B cell (primary cell): Measurements from ENCODE around the gene NDUFA13. TPM values are rescaled to one million over a fixed set of nuclear protein-coding genes. Genes with fewer than 3 reads are reported as not detected.
A peak's percentile ranks its signal among the peaks of the same experiment; 100 is the strongest.

Source experiments
- ATAC-seq: fragments of 200-7000 bp; cut with Tn5 transposase; one replicate; pipeline ENCODE4 v1.10.0; 2021; ENCODE audit warnings: low read depth, mild to moderate bottlenecking, moderate number of reproducible peaks, moderate library complexity
- CTCF ChIA-PET: fragments of 350-600 bp; sonication (Branson Sonifier 250); formaldehyde crosslinking; loops from one replicate; lab custom pipeline; 2021; ENCODE audit warnings: antibody characterized with exemption, inconsistent platforms; lab: Charles Lee
- POLR2A ChIA-PET: fragments of 350-600 bp; sonication (Branson Sonifier 250); formaldehyde crosslinking; loops from one replicate; lab custom pipeline; 2021; ENCODE audit warnings: antibody characterized with exemption; lab: Charles Lee
- DNase-seq: peaks from one replicate; pipeline ENCODE4 v3.0.0; 2013
- H2AFZ ChIP-seq: 2 replicates; pipeline ENCODE4 v1.6.1; 2012; ENCODE audit warnings: mild to moderate bottlenecking, low read depth, low read length; ENCODE audit not compliant: insufficient read depth, poor library complexity, severe bottlenecking
- H3K27ac ChIP-seq, 2 donors: 1 replicate in 1 of 2; 2 replicates in 1 of 2; pipeline ENCODE4 v1.5.1; 2012 to 2013; ENCODE audit warnings: low read length in 2 of 2, mild to moderate bottlenecking in 2 of 2, moderate library complexity in 1 of 2
- H3K27me3 ChIP-seq, 4 experiments: fragments of 200-600 bp in 1 of 4; sonication (generic) in 1 of 4; replicated peaks in 1 of 4; 1 replicate in 2 of 4; 2 replicates in 2 of 4; pipeline versions ENCODE4 v1.6.1 to v1.7.0; 2013 to 2016; ENCODE audit warnings: low read length in 3 of 4, mild to moderate bottlenecking in 2 of 4, mixed read lengths in 1 of 4, moderate library complexity in 1 of 4; ENCODE audit not compliant: insufficient read depth in 4 of 4, control insufficient read depth in 3 of 4; ENCODE audit errors: control extremely low read depth in 1 of 4
- H3K36me3 ChIP-seq, 2 experiments: replicated peaks in 1 of 2; 1 replicate in 1 of 2; 2 replicates in 1 of 2; pipeline versions ENCODE4 v1.6.1 to v1.7.1; 2013; ENCODE audit warnings: low read length in 1 of 2; ENCODE audit not compliant: insufficient read depth in 2 of 2, control insufficient read depth in 1 of 2; ENCODE audit errors: control extremely low read depth in 1 of 2, extremely low read depth in 1 of 2
- H3K4me1 ChIP-seq, 2 donors: fragments of 200-600 bp in 1 of 2; sonication (generic) in 1 of 2; 1 replicate in 1 of 2; 2 replicates in 1 of 2; pipeline versions ENCODE4 v1.5.1 to v1.6.1; 2013 to 2017; ENCODE audit warnings: low read length in 2 of 2; ENCODE audit not compliant: control insufficient read depth in 2 of 2, insufficient read depth in 2 of 2
- H3K4me2 ChIP-seq: replicated peaks from 2 replicates; pipeline ENCODE3; 2012; ENCODE audit warnings: mild to moderate bottlenecking, low read depth, low read length; ENCODE audit not compliant: poor library complexity, severe bottlenecking
- H3K4me3 ChIP-seq, 5 experiments: fragments of 200-600 bp in 1 of 5; sonication (generic) in 1 of 5; 1 replicate in 3 of 5; 2 replicates in 2 of 5; pipeline versions ENCODE4 v1.5.1 to v1.7.0; 2011 to 2016; ENCODE audit warnings: low read length in 4 of 5, mild to moderate bottlenecking in 4 of 5, low read depth in 2 of 5, control low read depth in 1 of 5, moderate library complexity in 1 of 5; ENCODE audit not compliant: insufficient read depth in 1 of 5; ENCODE audit errors: control extremely low read depth in 1 of 5, extremely low read depth in 1 of 5
- H3K79me2 ChIP-seq: fragments of 200-600 bp; sonication (generic); one replicate; pipeline ENCODE4 v1.6.0; 2016; ENCODE audit warnings: low read length; ENCODE audit not compliant: control insufficient read depth, insufficient read depth
- H3K9ac ChIP-seq: fragments of 200-600 bp; sonication (generic); 2 replicates; pipeline ENCODE4 v1.6.1; 2017; ENCODE audit warnings: mild to moderate bottlenecking, low read length, moderate library complexity
- H3K9me3 ChIP-seq, 3 donors: one replicate each; pipeline versions ENCODE4 v1.6.1 to v1.7.1; 2013; ENCODE audit warnings: low read length in 2 of 3; ENCODE audit not compliant: control insufficient read depth in 2 of 3, insufficient read depth in 1 of 3; ENCODE audit errors: control extremely low read depth in 1 of 3
- H4K20me1 ChIP-seq: 2 replicates; pipeline ENCODE4 v1.6.0; 2012; ENCODE audit warnings: mild to moderate bottlenecking, low read length; ENCODE audit not compliant: insufficient read depth, control insufficient read depth, poor library complexity, severe bottlenecking
- H3K27ac Mint-ChIP-seq: one replicate; pipeline ENCODE4 v1.8.0; 2021; ENCODE audit warnings: mixed read lengths
- H3K27me3 Mint-ChIP-seq: one replicate; pipeline ENCODE4 v1.8.0; 2021; ENCODE audit warnings: mixed read lengths
- H3K4me1 Mint-ChIP-seq: one replicate; pipeline ENCODE4 v1.8.0; 2021; ENCODE audit warnings: mixed read lengths
- H3K4me3 Mint-ChIP-seq: one replicate; pipeline ENCODE4 v1.8.0; 2021; ENCODE audit warnings: mixed read lengths
- H3K9me3 Mint-ChIP-seq: one replicate; pipeline ENCODE4 v1.8.0; 2022; ENCODE audit warnings: mixed read lengths; ENCODE audit not compliant: insufficient read depth
- EZH2 ChIP-seq: IDR thresholded peaks from 2 replicates; pipeline ENCODE4 v1.6.1; 2012; ENCODE audit warnings: borderline replicate concordance, low read depth, mild to moderate bottlenecking, moderate library complexity, low read length; ENCODE audit not compliant: insufficient read depth, poor library complexity, severe bottlenecking
- WGBS: methylation state at CpG from one replicate; pipeline ENCODE4 v1.1.5; 2013; ENCODE audit warnings: missing lambda C conversion rate; ENCODE audit not compliant: insufficient coverage; 5-methylcytosine and 5-hydroxymethylcytosine counted together
- intact Hi-C: fragments of 100-400 bp; cut with micrococcal nuclease; formaldehyde crosslinking; loops from one replicate; pipeline ENCODE4 v1.10.0; 2022
- polyA plus RNA-seq: library from polyadenylated mRNA; depleted of rRNA; stranded (reverse); fragments of >200 nt; gene quantifications from 2 replicates; pipeline ENCODE4 v1.2.3, GENCODE V29; 2012
- total RNA-seq, 2 donors: library from RNA; stranded (reverse); fragments of 120-200 nt in 1 of 2; gene quantifications; 1 replicate in 1 of 2; 2 replicates in 1 of 2; pipeline versions ENCODE4 v1.2.3 to v1.2.4, GENCODE V29; 2013 to 2022
- TF ChIP-seq, protein P1 (sequence below): fragments of 200-600 bp; IDR thresholded peaks from one replicate; pipeline ENCODE4 v1.8.0; 2022; ENCODE audit warnings: antibody characterized with exemption, mild to moderate bottlenecking

NDUFA13 gene
- total and polyA plus RNA-seq, 2 donors (not counting 1 experiment from before 2014, with no cell fraction given), result 188 to 195 TPM

DNA sequence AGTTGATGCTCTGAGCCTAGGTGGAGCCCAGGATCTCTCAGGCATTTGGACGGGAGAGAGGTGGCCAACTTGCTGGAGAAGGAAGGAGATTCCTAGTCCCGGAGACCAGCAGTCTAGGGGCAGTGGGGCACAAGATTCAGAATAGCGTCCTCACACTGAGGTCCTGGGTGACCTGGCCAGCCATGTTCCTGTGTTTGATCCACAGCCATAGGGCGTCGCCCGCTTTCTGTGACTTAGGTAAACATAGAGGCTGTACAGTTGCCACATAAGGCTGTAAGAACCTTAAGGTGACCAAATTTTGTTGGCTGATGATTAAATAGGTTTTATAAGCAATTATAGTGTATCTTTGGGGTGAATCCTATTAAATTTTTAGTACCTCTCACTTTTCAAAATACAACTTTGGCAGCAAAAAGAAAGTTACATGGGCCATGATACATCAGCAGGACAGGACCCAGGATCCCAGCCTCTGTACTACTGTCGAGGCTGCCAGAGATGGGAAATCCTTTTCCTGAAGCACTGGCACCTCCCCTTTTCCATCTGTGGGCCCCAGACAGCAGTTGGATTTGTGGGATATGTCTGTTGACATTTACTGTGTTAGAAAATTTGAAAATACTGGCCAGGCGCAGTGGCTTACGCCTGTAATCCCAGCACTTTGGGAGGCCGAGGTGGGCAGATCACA lies 38.2 kb upstream of the NDUFA13 start:
- ChIA-PET CTCF (interaction anchor here (2.0 to 3.0 kb wide), 2 partner anchors 12 to 73 kb away, joined by 6 to 13 read pairs; partner anchors contain the start of gene GATAD2A), POLR2A (no interaction called here)
- no peaks in the 10 kb centered on the region for H3K9me3 ChIP-seq
- H3K36me3 ChIP-seq, result peaks cover 0 to 37% of the 10 kb centered on the region in 2 experiments
- WGBS, result over 99% methylated on average over 10 of the region's 10 CpGs
- no peaks in the 10 kb centered on the region for H3K27me3 Mint-ChIP-seq
- no peaks in the 10 kb centered on the region for H3K9me3 Mint-ChIP-seq
- ATAC-seq (no peak), DNase-seq (no peak)
- H3K27me3 ChIP-seq, result no peaks in the 10 kb centered on the region
- peaks cover 0 to 22% of the 10 kb centered on the region in 2 donors for H3K4me1 ChIP-seq
- intact Hi-C loops, result no loop called here
- H3K4me1 Mint-ChIP-seq, result peaks cover 43% of the 10 kb centered on the region
- H3K4me2 ChIP-seq, result no peak overlapping the region
- TF ChIP-seq, protein P1, sequence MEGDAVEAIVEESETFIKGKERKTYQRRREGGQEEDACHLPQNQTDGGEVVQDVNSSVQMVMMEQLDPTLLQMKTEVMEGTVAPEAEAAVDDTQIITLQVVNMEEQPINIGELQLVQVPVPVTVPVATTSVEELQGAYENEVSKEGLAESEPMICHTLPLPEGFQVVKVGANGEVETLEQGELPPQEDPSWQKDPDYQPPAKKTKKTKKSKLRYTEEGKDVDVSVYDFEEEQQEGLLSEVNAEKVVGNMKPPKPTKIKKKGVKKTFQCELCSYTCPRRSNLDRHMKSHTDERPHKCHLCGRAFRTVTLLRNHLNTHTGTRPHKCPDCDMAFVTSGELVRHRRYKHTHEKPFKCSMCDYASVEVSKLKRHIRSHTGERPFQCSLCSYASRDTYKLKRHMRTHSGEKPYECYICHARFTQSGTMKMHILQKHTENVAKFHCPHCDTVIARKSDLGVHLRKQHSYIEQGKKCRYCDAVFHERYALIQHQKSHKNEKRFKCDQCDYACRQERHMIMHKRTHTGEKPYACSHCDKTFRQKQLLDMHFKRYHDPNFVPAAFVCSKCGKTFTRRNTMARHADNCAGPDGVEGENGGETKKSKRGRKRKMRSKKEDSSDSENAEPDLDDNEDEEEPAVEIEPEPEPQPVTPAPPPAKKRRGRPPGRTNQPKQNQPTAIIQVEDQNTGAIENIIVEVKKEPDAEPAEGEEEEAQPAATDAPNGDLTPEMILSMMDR, result no peak
- TF ChIP-seq EZH2, result no peak
- no peak overlapping the region for H3K9ac ChIP-seq
- H3K4me3 Mint-ChIP-seq, result no peak overlapping the region
- H2AFZ ChIP-seq, result no peak overlapping the region
- peak overlapping the region; percentile 46 for H3K27ac Mint-ChIP-seq
- H4K20me1 ChIP-seq, result peaks cover 29% of the 10 kb centered on the region
- H3K27ac ChIP-seq, result no peak overlapping the region
- H3K4me3 ChIP-seq, result no peak overlapping the region
- peaks cover 97% of the 10 kb centered on the region for H3K79me2 ChIP-seq

DNA sequence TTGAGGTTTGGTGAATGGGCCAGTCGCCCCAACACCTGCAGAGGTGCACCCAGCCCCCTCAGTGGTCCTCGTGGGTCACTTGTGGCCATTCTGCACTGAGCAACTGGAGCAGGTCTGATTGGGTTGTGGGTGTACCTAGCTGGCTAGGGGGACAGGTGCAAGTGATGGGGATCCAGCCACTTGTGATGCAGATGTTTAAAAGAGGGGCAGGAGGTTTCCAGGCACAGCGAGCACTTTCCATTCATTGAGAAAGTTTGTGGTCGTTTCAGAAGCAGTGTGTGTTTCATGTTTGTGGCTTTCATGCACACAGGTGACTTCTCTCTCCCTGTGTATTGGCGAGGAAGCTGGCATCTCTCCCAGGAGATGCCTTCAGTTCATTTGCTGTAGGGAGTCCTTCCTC lies 35.3 kb upstream of the NDUFA13 start:
- ChIA-PET CTCF (interaction anchor here (0.9 to 1.8 kb wide), 6 partner anchors 8 to 112 kb away, joined by 3 to 7 read pairs (median 4); partner anchors contain the start of gene GATAD2A), POLR2A (no interaction called here)
- DNase-seq (no peak), ATAC-seq (no peak)
- peaks cover 10 to 14% of the 10 kb centered on the region in 2 donors for H3K4me1 ChIP-seq
- H2AFZ ChIP-seq, result no peak overlapping the region
- no peak overlapping the region for H3K27ac ChIP-seq
- Mint-ChIP-seq H3K9me3 (no peaks in the 10 kb centered on the region), H3K27me3 (no peaks in the 10 kb centered on the region), H3K4me3 (no peak overlapping the region), H3K4me1 (peaks cover 37% of the 10 kb centered on the region), H3K27ac (peak overlapping the region; percentile 56)
- H3K79me2 ChIP-seq, result peaks cover 80% of the 10 kb centered on the region
- H3K36me3 ChIP-seq, result peaks cover 0 to 26% of the 10 kb centered on the region in 2 experiments
- H3K9ac ChIP-seq, result no peak overlapping the region
- TF ChIP-seq, protein P1, result no peak
- TF ChIP-seq EZH2, result no peak
- 57% methylated on average over 4 of the region's 5 CpGs for WGBS
- H3K27me3 ChIP-seq, result no peaks in the 10 kb centered on the region
- H3K4me2 ChIP-seq, result no peak overlapping the region
- H3K4me3 ChIP-seq, result no peak overlapping the region
- H4K20me1 ChIP-seq, result peaks cover 18% of the 10 kb centered on the region
- intact Hi-C loops, result no loop called here
- H3K9me3 ChIP-seq, result no peaks in the 10 kb centered on the region
